ACC112 (cell line): ENCODE data around the gene LBR.
A peak's percentile ranks its signal among the peaks of the same experiment; 100 is the strongest.
"Not testable (repeated sequence)": the region's sequence is repeated elsewhere in the genome, so short reads cannot be mapped to it uniquely, and the experiment has no call there.

Experiments
- H2AFZ ChIP-seq: fragments of 200-600 bp; sonication (generic); one replicate; pipeline ENCODE4 v1.6.0; 2017; ENCODE audit warnings: antibody characterized with exemption, low read length; ENCODE audit not compliant: unreplicated experiment
- H3K27ac ChIP-seq: fragments of 200-600 bp; sonication (generic); 2 replicates; pipeline ENCODE4 v1.5.1; 2014; ENCODE audit warnings: low read depth, mild to moderate bottlenecking, antibody characterized with exemption, low read length, moderate library complexity
- H3K27me3 ChIP-seq: fragments of 200-600 bp; sonication (generic); 2 replicates; pipeline ENCODE4 v1.6.1; 2014; ENCODE audit warnings: mild to moderate bottlenecking, antibody characterized with exemption, low read length, moderate library complexity, mixed read lengths; ENCODE audit not compliant: insufficient read depth
- H3K36me3 ChIP-seq: fragments of 200-600 bp; sonication (generic); 2 replicates; pipeline ENCODE4 v1.6.1; 2016; ENCODE audit warnings: mild to moderate bottlenecking, antibody characterized with exemption, low read length, moderate library complexity, mixed read lengths; ENCODE audit not compliant: insufficient read depth
- H3K4me1 ChIP-seq: fragments of 200-600 bp; sonication (generic); one replicate; pipeline ENCODE4 v1.6.1; 2016; ENCODE audit warnings: low read length, mixed read lengths; ENCODE audit not compliant: insufficient read depth, unreplicated experiment, control insufficient read depth
- H3K4me3 ChIP-seq: fragments of 200-600 bp; sonication (generic); 2 replicates; pipeline ENCODE4 v1.5.1; 2014; ENCODE audit warnings: mild to moderate bottlenecking, low read depth, low read length
- H3K79me2 ChIP-seq: fragments of 200-600 bp; sonication (generic); one replicate; pipeline ENCODE4 v1.6.0; 2016; ENCODE audit warnings: low read length; ENCODE audit not compliant: control insufficient read depth, unreplicated experiment, insufficient read depth

LBR gene

DNA sequence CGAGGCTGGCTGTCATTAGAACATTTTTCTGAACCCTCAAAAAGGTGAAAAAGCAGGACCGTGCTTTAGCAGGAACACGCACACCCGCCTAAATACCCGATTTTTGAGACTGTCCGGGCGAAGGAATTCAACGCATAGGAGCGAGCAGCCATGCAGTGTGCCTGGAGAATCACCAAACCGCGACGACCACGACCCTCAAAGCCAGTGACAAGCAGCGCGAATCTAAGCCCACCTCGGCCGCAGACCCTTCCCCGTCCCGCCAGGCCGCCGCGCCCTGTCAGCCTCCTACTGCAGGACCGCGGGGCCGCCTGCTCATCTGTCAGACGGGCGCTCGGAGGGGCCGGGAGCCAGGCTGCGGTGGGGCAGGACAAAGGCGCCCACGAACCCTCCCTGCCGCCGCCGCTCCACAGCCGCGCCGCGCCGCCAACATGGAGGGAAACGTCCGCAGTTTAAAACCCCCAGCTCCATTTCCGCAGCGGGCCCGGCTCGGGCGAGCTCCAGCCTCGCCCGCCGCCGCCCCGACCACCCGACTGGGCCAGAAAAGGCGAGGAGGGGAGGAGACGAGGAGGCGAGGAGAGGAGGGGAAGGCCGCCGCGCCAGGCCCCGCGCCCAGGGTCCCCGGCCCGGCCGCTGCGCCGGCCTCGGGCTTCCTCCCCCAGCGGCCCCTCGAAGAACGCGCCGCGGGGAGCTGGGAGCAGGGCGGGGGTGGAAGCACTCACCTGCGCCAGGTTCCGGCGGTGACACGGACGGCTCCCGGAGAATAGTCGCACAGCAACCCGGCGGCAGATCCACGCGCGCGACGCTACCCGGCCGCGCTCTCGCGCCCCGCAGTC lies at the start of gene LBR:
LBR (minus strand) TSS at position 804 of the 833 bp plus-strand sequence. CDS start 3,963 bp downstream, outside the sequence.
- Histone ChIP-seq H3K27me3 (no peaks in the 10 kb centered on the region), H3K79me2 (peaks cover 53% of the 10 kb centered on the region), H2AFZ (peak within 1 kb of the TSS; percentile 78), H3K36me3 (no peaks in the 10 kb centered on the region), H3K27ac (peak within 1 kb of the TSS; percentile 64), H3K4me3 (peak within 1 kb of the TSS; percentile 89), H3K4me1 (peaks cover 45% of the 10 kb centered on the region)

DNA sequence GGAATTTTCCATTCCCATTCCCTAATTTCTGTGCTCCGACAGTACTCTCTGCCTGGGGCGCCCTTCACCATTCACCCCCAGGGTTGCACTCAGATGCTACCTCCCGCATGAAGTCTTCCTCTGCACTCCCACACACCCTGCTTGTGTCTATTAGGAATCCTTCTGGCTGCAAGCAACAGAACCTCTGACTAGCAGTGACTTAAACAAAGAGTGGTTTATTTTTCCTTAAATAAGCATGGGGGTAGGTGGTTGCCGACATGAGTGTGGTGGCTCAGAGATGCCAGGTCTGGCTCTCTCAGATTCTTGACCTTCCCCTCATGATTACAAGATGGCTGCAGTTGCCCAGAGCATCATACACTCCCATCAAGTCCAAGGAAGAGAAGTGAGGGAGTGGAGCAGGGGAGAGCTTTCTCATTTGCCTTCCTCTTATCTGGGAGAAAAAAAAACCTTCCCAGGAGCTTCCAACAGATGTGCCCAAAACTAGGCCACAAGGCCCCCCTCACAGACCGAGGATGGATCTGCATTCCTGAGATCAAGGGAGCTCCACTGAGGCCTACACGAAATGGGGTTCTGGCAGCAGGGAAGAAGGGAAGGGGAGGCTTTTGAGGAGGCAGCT lies 49.6 kb upstream of the LBR start:
- H3K4me3 ChIP-seq, result no peak overlapping the region
- no peak overlapping the region for H2AFZ ChIP-seq
- no peaks in the 10 kb centered on the region for H3K27me3 ChIP-seq
- H3K4me1 ChIP-seq, result no peaks in the 10 kb centered on the region
- no peaks in the 10 kb centered on the region for H3K36me3 ChIP-seq
- no peaks in the 10 kb centered on the region for H3K79me2 ChIP-seq
- no peak overlapping the region for H3K27ac ChIP-seq

DNA sequence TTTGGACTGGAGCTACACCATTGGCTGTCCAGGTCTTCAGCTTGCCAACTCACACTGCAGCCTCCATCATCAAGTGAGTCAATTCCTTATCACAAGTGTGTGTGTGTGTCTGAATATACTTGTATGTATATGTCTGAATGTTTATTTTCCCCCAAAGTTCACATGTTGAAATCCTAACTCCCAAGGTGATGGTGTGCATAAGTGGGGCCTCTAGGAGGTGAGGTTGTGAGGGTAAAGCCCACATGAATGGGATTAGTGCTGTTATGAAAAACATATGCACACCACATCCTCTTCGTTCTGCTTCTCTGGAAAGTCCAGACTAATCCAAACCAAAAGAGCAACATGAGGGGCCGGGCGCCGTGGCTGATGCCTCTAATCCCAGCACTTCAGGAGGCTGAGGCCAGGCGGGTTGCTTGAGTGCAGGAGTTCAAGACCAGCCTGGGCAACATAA lies 48.7 kb upstream of the LBR start:
- H3K79me2 ChIP-seq, result no peaks in the 10 kb centered on the region
- H3K36me3 ChIP-seq, result no peaks in the 10 kb centered on the region
- no peaks in the 10 kb centered on the region for H3K27me3 ChIP-seq
- H3K4me1 ChIP-seq, result no peaks in the 10 kb centered on the region
- no peak overlapping the region for H2AFZ ChIP-seq
- no peak overlapping the region for H3K27ac ChIP-seq
- no peak overlapping the region for H3K4me3 ChIP-seq

DNA sequence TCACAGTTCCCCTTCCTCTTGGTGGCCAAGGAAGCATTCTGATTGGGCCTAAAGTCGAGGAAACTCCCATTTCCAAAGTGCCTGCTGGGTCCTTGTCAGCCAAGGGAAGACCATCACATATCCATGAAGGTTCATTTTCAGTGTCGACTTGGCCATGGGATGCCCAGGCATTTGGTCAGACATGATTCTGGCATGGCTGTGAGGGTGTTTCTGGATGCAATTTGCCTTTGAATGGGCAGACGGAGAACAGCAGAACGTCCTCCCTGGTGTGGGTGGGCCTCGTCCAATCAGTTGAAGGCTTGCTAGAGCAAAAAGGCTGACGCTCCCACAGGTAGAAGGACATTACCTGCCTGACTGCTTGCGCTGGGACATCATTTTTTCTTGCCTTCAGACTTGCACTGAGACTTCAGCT lies 48.3 kb upstream of the LBR start:
- Histone ChIP-seq H3K4me3 (no peak overlapping the region), H3K36me3 (no peaks in the 10 kb centered on the region), H3K27me3 (no peaks in the 10 kb centered on the region), H3K79me2 (no peaks in the 10 kb centered on the region), H3K27ac (no peak overlapping the region), H3K4me1 (no peaks in the 10 kb centered on the region), H2AFZ (no peak overlapping the region)

DNA sequence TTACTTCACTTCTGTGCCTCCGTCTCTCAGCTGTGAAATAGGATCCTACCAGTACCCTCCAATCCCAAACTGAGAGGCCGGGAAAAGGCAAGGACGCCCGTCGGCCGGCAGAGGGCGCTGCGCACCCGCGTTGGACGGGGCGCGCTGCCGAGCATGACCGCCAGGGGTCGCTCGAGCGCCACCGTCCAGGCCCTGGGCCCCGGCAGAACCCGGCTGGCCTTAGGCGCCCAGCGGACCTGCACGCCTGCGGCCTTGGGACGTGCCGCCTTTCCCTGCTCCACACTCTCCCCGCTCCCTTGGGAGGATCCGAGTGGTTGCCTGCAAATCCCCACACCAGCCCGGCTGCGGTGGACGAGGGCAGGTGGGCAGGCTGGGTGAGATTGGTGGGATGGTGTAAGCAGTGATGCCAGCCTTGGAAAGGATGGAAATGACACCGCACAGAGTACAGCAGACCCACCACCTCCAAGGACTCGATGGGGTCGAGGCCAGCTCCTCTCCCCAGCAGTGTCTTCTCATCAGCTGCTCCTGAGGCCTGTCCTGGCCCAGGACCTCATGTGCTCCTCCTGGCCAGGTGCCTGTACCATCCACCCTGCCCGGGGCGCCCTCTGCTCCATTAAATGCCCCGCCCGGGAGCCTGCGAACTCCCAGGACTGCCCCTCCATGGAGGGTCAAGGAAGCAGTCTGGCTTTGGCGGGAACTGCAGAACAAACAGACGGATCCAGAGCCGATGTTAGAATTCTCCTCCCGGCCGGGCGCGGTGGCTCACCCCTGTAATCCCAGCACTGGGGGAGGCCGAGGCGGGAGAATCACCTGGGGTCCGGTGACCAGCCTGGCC lies 47.4 kb upstream of the LBR start:
- no peaks in the 10 kb centered on the region for H3K27me3 ChIP-seq
- H3K79me2 ChIP-seq, result no peaks in the 10 kb centered on the region
- H3K36me3 ChIP-seq, result no peaks in the 10 kb centered on the region
- H3K4me3 ChIP-seq, result no peak overlapping the region
- no peaks in the 10 kb centered on the region for H3K4me1 ChIP-seq
- H3K27ac ChIP-seq, result no peak overlapping the region
- no peak overlapping the region for H2AFZ ChIP-seq

DNA sequence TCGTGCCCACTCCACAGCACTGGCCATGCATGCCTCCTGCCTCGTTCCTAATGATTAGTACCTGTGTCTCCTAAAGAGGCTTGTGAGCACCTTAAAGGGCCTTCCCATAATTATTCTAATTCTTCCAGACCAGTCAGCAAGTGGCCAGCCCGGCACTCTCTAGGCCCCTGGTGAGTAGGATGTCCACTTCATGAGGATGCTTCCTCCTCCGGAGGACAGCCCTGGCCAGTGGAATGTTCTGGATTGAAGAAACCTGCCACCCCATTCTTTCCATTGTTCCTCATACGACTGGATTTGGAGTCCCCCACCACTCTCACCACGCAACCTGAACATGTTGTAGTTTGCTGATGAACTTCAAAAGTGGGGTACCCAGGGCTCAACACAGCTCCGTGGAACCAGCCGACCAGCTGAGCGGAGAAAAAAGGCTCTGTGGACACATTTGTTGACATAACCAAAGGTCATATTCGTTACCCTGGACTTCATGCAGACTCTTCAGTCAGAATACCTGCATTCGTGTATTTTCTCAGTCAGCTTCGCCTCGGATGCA lies 46.7 kb upstream of the LBR start:
- Histone ChIP-seq H3K27me3 (no peaks in the 10 kb centered on the region), H3K4me3 (no peak overlapping the region), H3K79me2 (no peaks in the 10 kb centered on the region), H3K36me3 (no peaks in the 10 kb centered on the region), H3K4me1 (no peaks in the 10 kb centered on the region), H3K27ac (no peak overlapping the region), H2AFZ (no peak overlapping the region)

DNA sequence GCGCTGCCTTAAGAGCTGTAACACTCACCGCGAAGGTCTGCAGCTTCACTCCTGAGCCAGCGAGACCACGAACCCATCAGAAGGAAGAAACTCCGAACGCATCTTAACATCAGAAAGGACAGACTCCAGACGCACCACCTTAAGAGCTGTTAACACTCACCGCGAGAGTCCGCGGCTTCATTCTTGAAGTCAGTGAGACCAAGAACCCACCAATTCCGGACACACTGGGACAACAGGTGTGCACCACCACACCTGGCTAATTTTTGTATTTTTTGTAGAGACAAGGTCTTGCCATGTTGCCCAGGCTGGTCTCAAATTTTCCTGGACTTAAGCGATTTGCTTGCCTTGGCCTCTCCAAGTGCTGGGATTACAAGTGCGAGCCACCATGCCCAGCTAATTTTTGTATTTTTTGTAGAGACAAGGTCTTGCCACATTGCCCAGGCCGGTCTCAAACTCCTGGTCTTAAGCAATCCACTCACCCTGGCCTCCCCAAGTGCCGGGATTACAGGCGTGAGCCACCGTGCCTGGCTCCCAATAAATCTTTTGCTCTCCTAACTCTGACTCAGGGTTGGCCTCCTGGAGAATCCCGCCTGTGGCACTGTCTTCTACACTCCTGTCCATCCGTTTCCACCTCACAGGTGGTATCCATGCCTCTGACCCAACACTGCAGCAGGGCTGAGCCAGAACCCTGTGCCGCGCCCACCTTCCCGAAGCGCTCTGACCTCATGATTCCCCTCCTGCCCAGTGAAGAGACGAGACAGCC lies 46.0 kb upstream of the LBR start:
- not testable (repeated sequence) for H2AFZ ChIP-seq

DNA sequence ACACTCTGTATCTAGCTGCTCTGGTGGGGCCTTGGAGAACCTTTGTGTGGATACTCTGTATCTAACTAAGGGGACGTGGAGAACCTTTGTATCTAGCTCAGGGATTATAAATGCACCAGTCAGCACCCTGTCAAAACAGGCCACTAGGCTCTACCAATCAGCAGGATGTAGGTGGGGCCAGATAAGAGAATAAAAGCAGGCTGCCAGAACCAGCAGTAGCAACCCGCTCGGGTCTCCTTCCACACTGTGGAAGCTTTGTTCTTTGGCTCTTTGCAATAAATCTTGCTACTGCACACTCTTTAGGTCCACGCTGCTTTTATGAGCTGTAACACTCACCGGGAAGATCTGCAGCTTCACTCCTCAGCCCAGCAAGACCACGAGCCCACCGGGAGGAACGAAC lies 45.4 kb upstream of the LBR start:
- H3K36me3 ChIP-seq, H3K27ac ChIP-seq, H2AFZ ChIP-seq, H3K4me3 ChIP-seq, H3K79me2 ChIP-seq, H3K4me1 ChIP-seq, H3K27me3 ChIP-seq: not testable (repeated sequence)

More for the DNA sequence above, 46.0 kb upstream of the LBR start:
- H3K4me1 ChIP-seq, H3K79me2 ChIP-seq, H3K27me3 ChIP-seq, H3K27ac ChIP-seq, H3K4me3 ChIP-seq, H3K36me3 ChIP-seq: not testable (repeated sequence)

DNA sequence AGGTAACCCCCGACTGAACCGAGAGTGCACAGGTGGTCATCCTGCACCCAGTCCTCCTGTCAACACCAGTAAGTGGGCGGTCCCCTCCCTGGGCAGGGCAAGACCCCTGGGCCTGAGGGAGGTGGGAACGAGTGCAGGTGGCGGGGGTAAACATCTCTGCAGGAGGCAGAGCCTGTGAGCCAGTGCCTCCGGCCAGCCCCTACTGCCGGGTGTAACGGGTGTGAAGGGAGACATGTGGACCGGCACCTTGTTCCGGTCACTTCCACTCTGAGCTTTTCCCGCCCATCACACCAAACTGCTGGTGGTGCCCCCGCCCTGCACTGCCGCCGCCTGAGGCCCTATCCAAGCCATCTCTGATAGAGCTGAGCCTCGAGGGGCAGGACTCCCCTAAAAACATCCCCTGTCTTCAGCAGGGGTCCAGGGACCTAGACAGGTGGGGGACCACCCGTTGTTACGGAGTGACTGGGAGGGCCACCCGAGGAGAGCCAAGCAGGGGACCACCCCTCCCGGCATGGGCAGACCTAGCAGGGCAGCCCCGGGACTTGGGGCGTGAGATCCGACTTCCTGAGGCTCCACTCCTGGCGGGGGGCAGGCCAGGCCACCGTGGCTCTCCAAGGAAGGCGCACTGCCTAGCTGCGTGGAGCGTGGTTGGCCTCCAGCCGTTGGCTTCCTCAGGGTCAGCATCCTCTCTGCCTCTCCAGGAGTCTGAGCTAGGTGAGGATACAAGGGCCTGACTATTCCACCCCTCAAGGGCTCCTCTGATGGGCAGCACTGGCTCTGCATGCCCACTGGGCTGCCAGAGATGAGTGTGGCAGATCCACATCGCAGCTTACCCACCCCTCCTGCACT lies 43.8 kb upstream of the LBR start:
- Histone ChIP-seq H3K27ac (no peak overlapping the region), H3K36me3 (no peaks in the 10 kb centered on the region), H3K4me1 (peaks cover 3% of the 10 kb centered on the region), H3K27me3 (no peaks in the 10 kb centered on the region), H3K4me3 (no peak overlapping the region), H2AFZ (no peak overlapping the region), H3K79me2 (no peaks in the 10 kb centered on the region)
